PC-3 (cell line): Measurements from ENCODE around the gene RASA4B.
"Not testable (repeated sequence)": the region's sequence is repeated elsewhere in the genome, so short reads cannot be mapped to it uniquely, and the experiment has no call there.

Experiments
- CTCF ChIP-seq: fragments of 300-600 bp; sonication (generic); conservative IDR thresholded peaks from 2 replicates; pipeline ENCODE4 v1.5.1; 2017; ENCODE audit warnings: antibody characterized with exemption, low read depth, mild to moderate bottlenecking, low read length
- EZH2 ChIP-seq: fragments of 300-600 bp; sonication (generic); IDR thresholded peaks from one replicate; pipeline ENCODE4 v1.6.1; 2017; ENCODE audit warnings: antibody characterized with exemption, mild to moderate bottlenecking, low read length; ENCODE audit not compliant: unreplicated experiment

DNA sequence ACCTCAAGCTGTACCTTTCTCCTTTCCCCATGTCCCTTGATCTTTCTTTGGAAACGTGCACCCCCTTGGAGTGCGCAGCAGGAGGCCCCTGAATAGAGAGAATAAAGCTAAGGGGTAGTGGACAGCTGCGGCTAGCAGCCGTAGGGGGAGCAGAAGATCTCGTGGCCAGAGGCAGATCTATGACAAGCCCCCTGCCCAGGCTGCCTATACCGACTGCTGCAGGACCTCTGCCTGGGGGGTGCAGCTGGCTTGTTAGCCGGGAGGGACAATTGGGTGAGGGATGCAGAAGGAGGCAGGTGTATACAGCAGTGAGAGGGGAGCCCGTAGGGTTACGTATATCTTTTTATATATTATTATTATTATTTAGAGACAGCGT, 38.4 kb downstream of the RASA4B start:
- not testable (repeated sequence) for TF ChIP-seq CTCF, EZH2
